Measurements from ENCODE around the gene SPTB. TPM values are rescaled to one million over a fixed set of nuclear protein-coding genes. Genes with fewer than 3 reads are reported as not detected.

The SPTB gene
- total and polyA plus RNA-seq, 5 donors = 68.4 to 96.5 (median 82.5) TPM

DNA sequence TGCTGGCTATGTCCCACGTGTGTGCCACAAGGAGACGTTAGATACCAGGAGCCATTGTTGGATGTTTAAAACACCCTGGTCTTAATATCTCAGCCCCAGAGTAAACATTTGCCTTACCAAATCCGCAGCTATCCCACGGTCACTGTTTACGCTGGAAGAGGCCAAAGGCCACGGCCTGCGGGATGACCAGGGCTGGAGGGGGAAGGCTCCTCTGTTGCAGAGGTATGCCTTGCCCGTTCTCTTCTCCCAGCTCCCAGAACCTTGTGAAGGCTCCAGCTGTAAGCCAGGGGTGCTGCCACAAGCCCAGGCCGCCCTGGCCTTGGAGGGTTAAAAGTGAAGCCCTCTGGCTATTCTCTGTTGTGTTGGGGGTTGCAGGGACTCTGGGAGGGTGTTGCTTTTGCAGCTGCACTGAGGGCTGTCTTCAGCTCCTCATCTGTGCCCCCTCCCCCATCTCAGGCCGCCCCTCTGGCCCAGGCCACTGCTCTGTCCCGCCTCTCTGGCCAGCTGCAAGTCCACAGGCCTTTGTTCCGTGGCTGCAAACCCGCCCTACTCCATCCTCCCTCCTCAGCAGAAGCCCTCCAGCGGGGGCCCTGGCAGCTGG, 173.0 kb downstream of the SPTB start:
- Histone ChIP-seq H3K4me1 (ENCODE audit: control insufficient read depth, insufficient read depth, low read length) (peaks cover 24% of the 10 kb centered on the region), H3K4me3 (ENCODE audit: low read length) (no peak overlapping the region), H3K27me3 (ENCODE audit: control insufficient read depth, insufficient read depth) (no peaks in the 10 kb centered on the region), H3K9me3 (ENCODE audit: control insufficient read depth, low read length) (no peaks in the 10 kb centered on the region), H3K27ac (ENCODE audit: low read length) (peak overlapping the region; percentile 78)
- intact Hi-C loops (cut with DNase I) = no loop called here
- peak in 2 of 3 donors; percentile 68 to 82 for DNase-seq
- ATAC-seq = no peak
- 34% methylated on average over 14 of the region's 14 CpGs for WGBS

DNA sequence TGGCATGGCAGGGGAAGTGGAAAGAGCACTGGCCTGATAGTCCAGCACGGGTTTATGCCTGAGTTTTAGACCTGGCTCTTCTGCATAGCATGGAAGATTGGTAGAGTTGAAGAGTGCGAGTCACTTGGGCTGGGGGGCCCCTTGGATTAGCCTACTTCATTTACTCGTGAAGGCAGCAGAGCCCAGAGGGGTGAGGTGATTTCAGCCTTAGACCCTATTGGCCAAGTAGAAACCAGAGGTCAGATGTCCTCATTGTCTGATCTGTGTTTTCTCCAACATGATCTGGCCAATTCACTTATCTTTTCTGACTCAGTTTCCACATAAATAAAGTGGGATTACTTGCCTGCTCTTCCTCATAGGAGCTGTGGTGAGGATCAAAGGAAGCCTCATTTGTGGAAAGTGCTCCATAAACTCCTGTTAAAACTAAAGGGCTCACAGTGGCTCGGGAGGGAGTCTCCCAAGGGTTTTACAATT, 173.6 kb downstream of the SPTB start:
- Histone ChIP-seq H3K27me3 (ENCODE audit: control insufficient read depth, insufficient read depth) (no peaks in the 10 kb centered on the region), H3K4me3 (ENCODE audit: low read length) (peak overlapping the region; percentile 80), H3K27ac (ENCODE audit: low read length) (peak overlapping the region; percentile 26), H3K9me3 (ENCODE audit: control insufficient read depth, low read length) (no peaks in the 10 kb centered on the region), H3K4me1 (ENCODE audit: control insufficient read depth, insufficient read depth, low read length) (peaks cover 24% of the 10 kb centered on the region)
- ATAC-seq (no peak), DNase-seq (no peak)
- intact Hi-C loops (cut with DNase I) = no loop called here
- WGBS = 40% methylated on average over 4 of the region's 4 CpGs

DNA sequence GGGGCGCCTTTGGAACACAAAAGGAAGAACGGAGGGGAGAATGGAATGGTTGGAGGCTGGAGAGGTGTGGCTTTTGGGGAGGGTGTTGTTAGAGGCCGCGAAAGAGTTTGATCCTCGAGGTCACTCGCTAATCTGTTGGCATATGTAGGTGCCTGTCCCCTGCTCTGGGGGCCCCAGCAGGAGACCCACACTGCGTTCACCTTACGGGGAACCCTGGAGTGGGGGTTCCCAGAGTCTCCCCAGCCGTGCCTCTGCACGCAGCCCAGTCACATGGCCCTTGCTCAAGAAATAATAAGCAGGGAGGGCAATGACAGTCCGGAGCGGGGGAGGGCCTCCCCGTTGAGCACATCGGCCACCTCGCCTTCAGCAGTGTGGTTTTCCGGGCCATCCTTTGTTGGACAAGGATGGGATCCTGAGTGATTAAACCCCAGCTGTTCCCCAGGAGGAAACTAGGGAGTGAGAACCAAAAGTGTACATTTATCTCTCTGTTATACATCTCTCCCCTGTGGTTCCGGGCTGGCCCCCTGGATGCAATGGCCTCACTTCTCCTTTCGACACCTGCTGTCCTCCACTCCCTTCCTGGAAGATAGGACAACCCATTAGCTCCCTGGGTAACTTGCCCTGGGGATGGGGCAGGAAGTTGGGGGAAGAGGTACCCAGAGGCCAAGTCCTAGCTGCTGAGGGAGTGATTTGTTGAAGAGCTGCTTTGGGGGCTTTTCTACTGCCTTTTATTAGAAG, 174.2 kb downstream of the SPTB start:
- Histone ChIP-seq H3K27me3 (ENCODE audit: control insufficient read depth, insufficient read depth) (no peaks in the 10 kb centered on the region), H3K27ac (ENCODE audit: low read length) (peak overlapping the region; percentile 44), H3K4me3 (ENCODE audit: low read length) (peak overlapping the region; percentile 80), H3K4me1 (ENCODE audit: control insufficient read depth, insufficient read depth, low read length) (peaks cover 21% of the 10 kb centered on the region), H3K9me3 (ENCODE audit: control insufficient read depth, low read length) (no peaks in the 10 kb centered on the region)
- intact Hi-C loops (cut with DNase I) = no loop called here
- 17% methylated on average over 18 of the region's 18 CpGs for WGBS
- DNase-seq (peak in 1 of 3 donors; percentile 76), ATAC-seq (peak; percentile 15 to 29)

DNA sequence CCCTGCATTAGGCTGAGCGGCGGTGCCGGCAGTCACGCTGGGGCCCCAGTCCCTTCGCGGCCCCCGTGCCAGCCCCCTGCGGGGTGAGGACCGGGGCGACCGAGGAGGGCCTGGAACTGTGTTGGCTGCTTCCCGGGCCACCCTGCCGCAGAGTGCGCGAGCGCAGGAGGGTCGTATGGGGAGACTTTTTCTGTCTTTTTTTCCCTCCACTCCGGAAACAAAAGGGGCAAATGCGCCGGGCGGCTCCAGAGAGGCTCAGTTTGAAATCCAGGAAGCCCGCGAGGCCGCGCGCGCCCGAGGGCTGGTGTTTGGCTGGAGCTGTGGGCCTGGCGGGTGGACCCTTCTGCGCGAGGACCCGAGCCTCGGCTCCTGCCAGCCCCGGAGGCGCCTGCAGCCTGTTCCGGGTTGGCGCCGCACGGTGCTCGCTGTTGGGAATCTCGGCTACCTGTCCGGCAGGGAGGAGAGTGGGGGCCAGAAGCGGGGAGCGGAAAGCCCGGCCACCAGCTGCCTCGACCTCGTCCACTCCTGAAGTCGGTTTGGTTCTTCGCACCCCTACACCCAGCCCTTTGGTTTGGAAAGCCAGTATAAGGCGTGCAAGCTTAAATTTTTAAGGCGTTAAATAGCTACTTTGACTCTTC, 174.8 kb downstream of the SPTB start:
- Histone ChIP-seq H3K4me1 (ENCODE audit: control insufficient read depth, insufficient read depth, low read length) (peaks cover 21% of the 10 kb centered on the region), H3K9me3 (ENCODE audit: control insufficient read depth, low read length) (no peaks in the 10 kb centered on the region), H3K4me3 (ENCODE audit: low read length) (peak overlapping the region; percentile 80), H3K27me3 (ENCODE audit: control insufficient read depth, insufficient read depth) (no peaks in the 10 kb centered on the region), H3K27ac (ENCODE audit: low read length) (peak overlapping the region; percentile 44)
- peak in 2 of 3 donors; percentile 77 to 81 for DNase-seq
- WGBS = 1% methylated on average over 51 of the region's 51 CpGs
- intact Hi-C loops (cut with DNase I) = no loop called here
- peak; percentile 35 to 51 for ATAC-seq

DNA sequence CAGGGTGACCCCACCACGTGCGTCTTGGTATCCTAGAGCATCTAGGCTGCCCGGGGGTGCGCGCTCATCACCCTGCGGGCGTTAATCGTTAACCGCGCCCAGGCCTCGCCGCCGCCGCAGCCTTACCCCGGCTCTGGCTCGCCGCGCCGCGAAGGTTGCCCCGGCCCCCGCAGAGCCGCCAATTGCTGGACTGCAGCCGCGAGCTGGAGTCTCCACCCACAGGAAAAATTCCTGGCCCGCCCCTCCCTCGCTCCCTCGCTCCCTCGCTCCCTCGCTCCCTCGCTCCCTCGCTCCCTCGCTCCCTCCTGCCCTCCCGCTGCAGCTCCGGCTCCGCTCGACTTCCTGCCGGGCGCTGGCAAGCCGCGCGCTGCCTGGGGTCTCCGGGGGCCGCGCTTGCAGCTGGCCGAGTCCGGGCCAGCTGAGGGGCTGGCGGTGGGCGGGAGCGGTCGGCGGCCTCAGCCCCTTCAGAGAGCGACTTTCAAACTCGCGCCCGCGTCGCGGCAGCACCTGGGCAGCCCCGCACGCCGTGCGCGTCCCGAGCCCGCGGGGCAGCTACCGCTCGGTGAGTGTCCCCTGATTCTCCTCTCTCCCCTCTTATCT, 175.5 kb downstream of the SPTB start, which contains the start of gene PLEKHG3:
Gene PLEKHG3, plus strand, starts transcription at position 282 of the 600 bp plus-strand sequence. CDS start 23,208 bp downstream, outside the sequence.
- Histone ChIP-seq H3K27ac (ENCODE audit: low read length) (peak within 1 kb of the TSS; percentile 44), H3K9me3 (ENCODE audit: control insufficient read depth, low read length) (no peaks in the 10 kb centered on the region), H3K4me1 (ENCODE audit: control insufficient read depth, insufficient read depth, low read length) (peaks cover 19% of the 10 kb centered on the region), H3K4me3 (ENCODE audit: low read length) (peak within 1 kb of the TSS; percentile 80), H3K27me3 (ENCODE audit: control insufficient read depth, insufficient read depth) (no peaks in the 10 kb centered on the region)
- WGBS = under 1% methylated on average over 69 of the region's 69 CpGs
- ATAC-seq (peak; percentile 83), DNase-seq (peak; percentile 84 to 94 (median 94))
- intact Hi-C loops (cut with DNase I) = no loop called here

DNA sequence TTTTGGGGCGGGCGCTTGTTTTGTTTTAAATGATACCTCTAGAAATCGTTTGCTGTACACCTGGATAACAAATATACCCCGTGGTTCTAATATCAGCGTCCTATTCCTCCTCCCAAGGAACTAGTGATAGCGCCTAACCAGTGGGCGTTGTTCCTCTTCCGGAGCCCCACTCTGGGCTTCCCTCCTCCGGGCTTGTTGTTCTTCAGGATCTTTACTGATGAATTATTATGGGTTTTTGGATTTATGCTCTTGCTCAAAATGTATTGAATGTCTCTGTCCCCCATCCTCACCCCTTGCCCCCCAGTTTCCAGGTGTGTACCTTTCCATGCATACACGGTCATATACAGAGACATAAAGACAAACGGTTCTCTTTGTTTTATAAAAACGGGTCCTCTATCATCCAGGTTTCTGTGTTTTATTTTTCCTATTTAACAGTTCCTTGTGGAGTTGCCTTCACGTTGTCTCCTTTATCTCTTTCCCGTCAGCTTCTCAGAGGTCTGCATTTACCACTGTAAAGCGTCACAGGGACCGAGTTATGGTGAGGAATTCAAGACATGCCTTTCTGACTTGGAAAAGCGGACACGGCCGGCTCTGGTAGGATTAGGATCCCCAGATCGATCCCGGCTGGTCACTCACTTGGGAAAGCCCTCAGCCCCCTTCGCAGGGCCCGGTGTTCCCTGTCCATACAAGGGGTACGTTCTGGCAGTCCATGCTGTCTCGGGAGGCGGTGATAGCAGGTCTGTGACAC, 176.1 kb downstream of the SPTB start:
- DNase-seq (no peak), ATAC-seq (no peak)
- intact Hi-C loops (cut with DNase I) = no loop called here
- peak overlapping the region; percentile 80 for H3K4me3 ChIP-seq (ENCODE audit: low read length)
- H3K27me3 ChIP-seq (ENCODE audit: control insufficient read depth, insufficient read depth) = no peaks in the 10 kb centered on the region
- WGBS = 26% methylated on average over 26 of the region's 26 CpGs
- no peaks in the 10 kb centered on the region for H3K9me3 ChIP-seq (ENCODE audit: control insufficient read depth, low read length)
- peak overlapping the region; percentile 15 for H3K27ac ChIP-seq (ENCODE audit: low read length)
- peaks cover 12% of the 10 kb centered on the region for H3K4me1 ChIP-seq (ENCODE audit: control insufficient read depth, insufficient read depth, low read length)

DNA sequence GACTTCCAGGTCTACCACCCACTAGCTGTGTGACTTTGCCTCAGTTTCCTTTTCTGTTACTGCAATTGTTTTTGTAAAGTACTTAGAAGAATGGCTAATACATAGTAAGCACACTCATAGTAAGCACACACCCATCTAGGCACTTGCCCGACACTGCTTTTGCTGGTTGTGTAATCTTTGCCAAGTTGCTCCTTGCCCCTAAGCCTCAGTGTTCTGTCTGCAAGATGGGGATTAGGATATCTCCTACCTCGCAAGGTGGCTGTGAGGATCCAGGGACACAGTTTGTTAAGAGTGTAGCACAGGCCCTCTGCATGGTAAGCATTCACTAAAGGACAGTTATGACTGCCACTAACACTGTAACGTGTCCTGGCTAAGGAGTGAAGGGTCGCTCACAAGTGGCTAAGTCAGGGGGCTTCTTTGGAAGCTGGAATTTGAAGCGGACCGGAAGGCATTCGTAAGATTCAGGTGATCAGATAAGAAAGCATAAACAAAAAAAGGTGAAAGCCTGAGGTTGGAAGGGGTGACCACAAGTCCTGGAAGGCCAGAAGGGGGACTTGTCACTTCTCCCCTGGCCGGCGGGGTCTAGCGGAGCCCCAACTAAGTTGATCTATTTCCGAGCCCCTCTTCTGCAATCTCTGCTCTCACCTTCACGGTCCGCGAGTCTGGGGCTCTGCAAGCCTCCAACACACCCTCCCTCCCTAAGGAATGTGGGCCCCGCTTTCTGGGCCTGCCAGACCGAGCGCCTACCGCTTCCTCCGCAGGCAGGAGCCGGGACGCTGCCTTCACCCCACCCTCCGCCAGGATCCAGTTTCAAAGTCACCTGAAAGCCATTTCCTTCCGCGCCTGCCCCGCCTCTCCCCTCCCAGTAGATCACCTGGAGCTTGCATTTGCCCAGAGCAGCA, 177.0 kb downstream of the SPTB start:
- ATAC-seq (no peak), DNase-seq (no peak)
- peaks cover 9% of the 10 kb centered on the region for H3K4me1 ChIP-seq (ENCODE audit: control insufficient read depth, insufficient read depth, low read length)
- WGBS = 74% methylated on average over 25 of the region's 25 CpGs
- no peaks in the 10 kb centered on the region for H3K27me3 ChIP-seq (ENCODE audit: control insufficient read depth, insufficient read depth)
- no peak overlapping the region for H3K27ac ChIP-seq (ENCODE audit: low read length)
- H3K4me3 ChIP-seq (ENCODE audit: low read length) = no peak overlapping the region
- intact Hi-C loops (cut with DNase I) = no loop called here
- no peaks in the 10 kb centered on the region for H3K9me3 ChIP-seq (ENCODE audit: control insufficient read depth, low read length)

DNA sequence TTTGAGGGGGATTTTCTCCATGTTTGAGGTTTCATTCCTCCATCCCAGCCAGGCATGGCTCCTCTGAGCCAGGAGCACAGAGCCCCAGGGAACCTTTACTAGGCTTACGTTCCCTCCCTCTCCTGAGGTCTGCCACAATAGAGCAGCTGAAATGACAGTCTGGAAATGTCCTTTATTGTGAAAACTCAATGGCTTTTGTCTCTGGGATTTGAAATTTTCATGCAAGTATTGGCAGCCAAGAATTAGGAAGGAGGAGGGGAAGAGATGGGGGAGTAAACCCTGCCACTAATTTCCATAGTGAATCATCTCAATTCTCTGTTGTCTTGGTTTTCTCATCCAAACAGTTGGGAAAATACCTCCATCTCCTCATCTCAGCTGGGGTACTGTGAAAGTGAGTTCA, 178.0 kb downstream of the SPTB start:
- DNase-seq (no peak), ATAC-seq (no peak)
- Histone ChIP-seq H3K4me1 (ENCODE audit: control insufficient read depth, insufficient read depth, low read length) (peaks cover 6% of the 10 kb centered on the region), H3K27ac (ENCODE audit: low read length) (no peak overlapping the region), H3K27me3 (ENCODE audit: control insufficient read depth, insufficient read depth) (no peaks in the 10 kb centered on the region), H3K9me3 (ENCODE audit: control insufficient read depth, low read length) (no peaks in the 10 kb centered on the region), H3K4me3 (ENCODE audit: low read length) (no peak overlapping the region)
- intact Hi-C loops (cut with DNase I) = no loop called here
- WGBS = 56% methylated on average over 1 of the region's 1 CpG

DNA sequence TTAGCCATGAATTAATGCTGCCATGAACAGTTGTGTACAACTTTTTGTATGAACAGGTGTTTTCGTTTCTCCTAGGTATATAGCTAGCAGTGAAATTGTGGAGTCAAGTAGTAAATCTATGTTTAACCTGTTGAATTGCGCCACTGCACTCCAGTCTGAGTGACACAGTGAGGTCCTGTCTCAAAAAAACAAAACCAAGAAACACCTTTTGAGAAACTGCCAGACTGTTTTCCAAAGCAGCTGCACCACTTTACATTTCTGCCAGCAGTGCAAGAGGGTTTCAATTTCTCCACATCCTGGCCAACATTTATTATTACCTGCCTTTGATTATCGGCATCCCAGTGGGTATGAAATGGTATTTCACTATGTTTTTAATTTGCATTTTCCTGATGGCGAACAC, 178.8 kb downstream of the SPTB start:
- no peak for DNase-seq
- no peak overlapping the region for H3K27ac ChIP-seq (ENCODE audit: low read length)
- H3K9me3 ChIP-seq (ENCODE audit: control insufficient read depth, low read length) = no peaks in the 10 kb centered on the region
- 95% methylated on average over 4 of the region's 4 CpGs for WGBS
- H3K27me3 ChIP-seq (ENCODE audit: control insufficient read depth, insufficient read depth) = no peaks in the 10 kb centered on the region
- peaks cover 5% of the 10 kb centered on the region for H3K4me1 ChIP-seq (ENCODE audit: control insufficient read depth, insufficient read depth, low read length)
- intact Hi-C loops (cut with DNase I) = no loop called here
- no peak for ATAC-seq
- no peak overlapping the region for H3K4me3 ChIP-seq (ENCODE audit: low read length)

DNA sequence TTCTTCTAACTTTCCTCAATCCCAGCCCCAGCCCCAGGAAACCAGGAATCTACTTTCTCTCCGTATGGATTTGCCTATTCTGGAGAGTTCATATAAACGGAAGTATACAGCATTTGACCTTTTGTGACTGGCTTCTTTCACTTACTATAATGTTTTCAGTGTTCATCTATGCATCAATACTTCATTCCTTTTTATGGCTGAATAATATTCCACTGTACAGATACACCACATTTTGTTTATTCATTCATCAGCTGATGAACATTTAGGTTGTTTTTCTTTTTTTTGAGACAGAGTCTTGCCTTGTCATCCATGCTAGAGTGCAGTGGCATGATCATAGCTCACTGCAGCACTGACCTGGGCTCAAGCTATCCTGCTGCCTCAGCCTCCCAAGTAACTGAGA, 179.4 kb downstream of the SPTB start:
- H3K27me3 ChIP-seq (ENCODE audit: control insufficient read depth, insufficient read depth) = no peaks in the 10 kb centered on the region
- no peak for DNase-seq
- 79% methylated on average over 2 of the region's 2 CpGs for WGBS
- H3K9me3 ChIP-seq (ENCODE audit: control insufficient read depth, low read length) = no peaks in the 10 kb centered on the region
- intact Hi-C loops (cut with DNase I) = no loop called here
- H3K27ac ChIP-seq (ENCODE audit: low read length) = no peak overlapping the region
- ATAC-seq = no peak
- no peak overlapping the region for H3K4me3 ChIP-seq (ENCODE audit: low read length)
- H3K4me1 ChIP-seq (ENCODE audit: control insufficient read depth, insufficient read depth, low read length) = peaks cover 5% of the 10 kb centered on the region

Data from right cardiac atrium (tissue), 5 donors.